HG02973 (cell line): ENCODE measurements around the gene AKAP7.

ENCODE experiments used
- ATAC-seq: cut with Tn5 transposase; IDR thresholded peaks from one replicate; pipeline ENCODE4 v1.9.1; 2021; ENCODE audit warnings: moderate library complexity; ENCODE audit not compliant: unreplicated experiment

Gene AKAP7

DNA sequence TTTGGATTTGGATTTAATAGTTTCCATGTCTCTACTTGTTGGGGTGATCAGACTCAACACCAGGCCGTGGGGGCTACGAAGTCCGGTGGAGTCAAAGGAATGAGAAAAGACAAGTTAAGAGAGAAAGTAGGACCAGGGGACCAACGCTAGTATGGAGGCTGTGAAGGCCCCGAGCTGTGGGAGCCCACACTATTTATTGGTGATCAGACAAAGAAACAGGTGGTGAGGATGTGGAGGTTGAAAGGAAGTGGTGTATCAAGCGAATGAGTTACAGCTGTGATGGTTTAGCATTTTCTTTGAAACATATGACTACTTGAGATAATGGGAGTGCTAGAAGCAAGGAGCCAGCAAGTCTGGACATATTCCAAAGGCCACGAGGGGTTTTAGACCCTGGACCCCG lies 62.4 kb downstream of the AKAP7 start:
- ATAC-seq: no peak

DNA sequence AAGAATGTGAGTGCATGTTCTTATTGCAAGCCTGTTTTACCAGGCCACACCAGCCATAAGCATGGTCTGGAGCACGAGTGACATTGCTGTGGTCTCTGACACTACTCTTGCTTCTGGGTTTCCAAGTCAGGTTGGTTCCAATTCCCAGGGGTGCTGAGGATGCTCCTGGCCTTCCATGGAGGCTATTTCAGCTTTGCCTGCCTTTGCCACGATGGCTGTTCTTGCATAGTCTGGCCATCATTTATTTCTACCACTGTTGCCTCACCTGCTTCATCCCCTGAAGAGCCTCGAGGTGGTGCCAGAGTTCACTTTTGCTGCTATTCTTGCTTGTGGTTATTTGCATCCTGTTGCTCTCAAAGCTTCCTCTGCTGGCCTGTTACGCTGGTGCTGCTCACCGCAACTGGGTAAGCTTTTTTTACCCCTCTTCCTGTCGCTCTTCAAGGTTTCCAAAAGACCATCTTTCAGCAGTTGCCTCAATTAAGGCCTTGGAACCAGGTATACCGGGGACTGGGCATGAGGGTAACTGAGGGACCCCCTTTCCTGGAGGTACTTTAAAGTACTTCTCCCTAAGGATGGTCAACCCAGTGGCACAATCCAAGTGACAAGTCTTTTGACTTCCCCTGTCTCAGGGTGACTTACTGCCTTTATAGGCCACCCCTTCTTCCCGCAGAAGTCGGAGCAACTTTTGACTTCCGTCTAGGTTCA lies 64.5 kb downstream of the AKAP7 start:
- ATAC-seq: peak; percentile 100

DNA sequence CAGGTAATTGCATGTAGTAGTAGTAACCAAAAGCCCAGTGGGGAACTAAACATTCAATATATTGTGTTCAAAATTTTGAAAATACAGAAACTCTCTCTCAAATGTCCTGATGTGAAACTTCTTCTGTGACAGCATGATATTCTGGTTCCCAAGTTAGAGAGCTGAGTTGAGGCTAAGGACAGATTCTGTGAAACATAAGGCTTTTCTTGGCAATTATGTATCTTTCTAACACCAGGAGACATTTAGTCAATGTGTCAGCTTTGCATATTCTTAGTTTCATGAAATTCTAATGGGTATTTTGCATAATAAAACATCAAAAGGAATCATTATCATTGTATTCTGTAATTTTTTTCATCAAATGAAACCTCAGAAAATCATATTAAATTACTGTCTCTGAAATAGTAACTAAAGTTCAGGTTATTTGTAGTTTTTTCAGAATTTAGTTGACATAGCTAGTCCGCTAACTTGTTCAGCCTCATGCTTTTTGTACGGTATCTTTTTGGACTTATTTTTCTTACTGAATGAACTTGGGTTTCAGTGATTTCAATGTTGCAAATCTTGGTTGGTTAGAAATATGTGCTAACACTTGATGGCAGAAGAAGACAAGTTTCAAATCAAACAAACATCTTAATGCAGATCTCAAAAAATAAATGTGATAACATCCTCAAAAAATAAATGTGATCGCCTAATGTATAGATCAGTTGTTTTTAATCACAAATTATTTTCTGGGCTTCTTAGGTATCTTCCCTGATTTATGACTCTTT lies 70.4 kb downstream of the AKAP7 start:
- ATAC-seq: no peak

DNA sequence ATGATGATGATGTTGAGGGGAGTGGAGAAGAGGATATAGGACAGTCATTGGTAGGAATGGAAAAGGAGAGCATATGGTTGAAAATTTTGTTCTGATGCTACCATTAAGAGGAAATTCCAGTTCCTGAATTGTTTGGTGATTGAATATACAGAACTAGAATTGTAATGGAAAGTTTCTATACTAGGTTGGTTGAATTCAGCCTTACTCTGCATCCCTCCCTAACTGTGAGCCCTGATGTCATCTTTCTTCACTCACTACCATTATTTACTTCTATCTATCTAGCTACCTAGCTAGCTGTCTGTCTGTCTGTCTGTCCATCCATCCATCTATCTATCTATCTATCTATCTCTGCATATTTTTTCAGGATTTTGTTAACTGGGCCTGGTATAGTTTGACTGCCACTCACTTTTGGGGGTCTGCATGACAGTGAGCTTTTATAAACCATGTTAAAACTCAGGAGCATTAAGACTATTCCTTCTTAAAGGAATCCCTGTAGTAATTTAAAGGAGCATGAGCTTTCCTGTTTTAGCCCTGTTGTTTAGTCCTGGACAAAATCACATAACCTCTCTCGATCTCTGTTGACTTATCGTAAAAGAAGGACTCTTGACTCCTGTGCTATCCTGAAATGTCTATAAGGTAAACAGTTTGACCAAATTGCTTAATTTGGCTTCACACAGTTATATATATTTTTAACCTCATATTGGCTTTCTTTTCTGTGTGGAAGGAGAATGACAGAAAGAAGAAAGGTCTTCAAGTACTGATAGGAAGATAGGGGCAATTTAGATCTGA lies 71.4 kb downstream of the AKAP7 start:
- ATAC-seq: no peak

DNA sequence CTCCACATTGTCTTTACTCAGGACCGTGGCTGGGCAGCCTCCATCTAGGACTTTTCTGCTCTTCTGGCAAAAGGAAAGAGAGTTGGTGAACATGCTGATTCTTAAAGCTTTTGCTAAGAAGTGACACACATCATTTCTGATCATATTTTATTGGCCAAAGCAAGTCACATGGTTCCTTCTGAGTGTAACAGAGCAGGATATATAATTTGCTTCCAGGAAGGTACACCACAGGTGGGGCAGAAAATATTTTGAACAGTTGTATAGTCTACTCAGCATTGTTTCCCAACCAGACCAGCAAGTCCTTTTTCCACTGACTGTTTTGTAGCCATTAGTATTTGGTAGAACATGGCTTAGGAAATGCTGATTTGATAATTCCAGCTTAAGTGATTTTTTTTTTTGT lies 73.5 kb downstream of the AKAP7 start:
- no peak for ATAC-seq

DNA sequence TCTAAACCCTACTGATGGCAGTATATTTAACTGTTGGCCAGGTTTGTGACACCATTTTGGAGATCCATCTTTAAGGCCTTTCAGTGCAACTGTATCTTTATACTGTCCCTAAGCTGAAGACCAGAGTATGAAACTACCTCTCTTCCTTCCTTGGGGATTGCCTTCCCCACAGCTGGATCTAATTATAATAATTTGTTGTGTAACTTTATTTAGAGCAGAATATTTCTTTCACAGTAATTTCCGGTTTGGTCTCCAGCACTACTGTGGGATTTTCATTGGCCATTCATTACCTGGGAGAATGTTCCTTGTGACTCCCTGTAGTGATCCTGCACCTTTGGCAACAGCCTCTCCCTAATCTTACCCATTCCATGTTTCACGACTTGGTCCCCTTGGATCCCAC lies 75.2 kb downstream of the AKAP7 start:
- no peak for ATAC-seq

DNA sequence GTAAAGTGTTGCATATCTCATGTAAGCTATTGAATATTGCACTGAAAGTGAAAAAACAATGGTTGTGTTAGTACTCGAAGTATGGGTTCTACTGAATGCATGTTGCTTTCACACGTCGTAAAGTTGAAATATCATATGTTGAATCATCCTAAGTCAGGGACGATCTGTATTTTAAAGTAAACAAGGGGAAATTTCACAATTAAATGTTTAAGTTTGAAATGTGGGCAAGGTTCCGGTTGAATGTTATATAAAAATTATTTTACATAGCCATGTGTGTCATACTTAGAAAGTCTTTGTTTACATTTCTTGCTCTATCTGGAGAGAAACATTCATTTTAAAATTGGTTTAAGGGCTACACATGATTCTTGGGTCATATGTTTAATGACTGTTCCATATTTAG lies 76.8 kb downstream of the AKAP7 start:
- no peak for ATAC-seq

DNA sequence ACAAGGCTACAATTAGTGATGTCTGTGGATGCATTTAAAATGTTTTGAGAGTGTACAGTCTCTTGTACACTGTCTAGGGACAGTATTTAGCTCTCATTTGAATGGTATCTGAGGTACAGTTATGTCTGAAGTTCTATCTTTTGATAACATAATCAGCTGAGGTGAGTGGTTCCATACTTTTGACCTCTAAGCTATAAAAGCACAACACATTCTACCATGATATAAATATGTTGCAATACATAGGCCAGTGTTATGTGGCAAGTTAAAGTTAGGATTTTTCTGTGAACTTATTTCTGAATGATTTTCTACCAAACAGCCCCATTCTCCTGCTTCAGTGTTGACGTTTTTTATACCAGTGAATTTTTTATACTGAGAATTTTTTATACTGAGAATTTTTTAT lies 77.6 kb downstream of the AKAP7 start:
- ATAC-seq: no peak

DNA sequence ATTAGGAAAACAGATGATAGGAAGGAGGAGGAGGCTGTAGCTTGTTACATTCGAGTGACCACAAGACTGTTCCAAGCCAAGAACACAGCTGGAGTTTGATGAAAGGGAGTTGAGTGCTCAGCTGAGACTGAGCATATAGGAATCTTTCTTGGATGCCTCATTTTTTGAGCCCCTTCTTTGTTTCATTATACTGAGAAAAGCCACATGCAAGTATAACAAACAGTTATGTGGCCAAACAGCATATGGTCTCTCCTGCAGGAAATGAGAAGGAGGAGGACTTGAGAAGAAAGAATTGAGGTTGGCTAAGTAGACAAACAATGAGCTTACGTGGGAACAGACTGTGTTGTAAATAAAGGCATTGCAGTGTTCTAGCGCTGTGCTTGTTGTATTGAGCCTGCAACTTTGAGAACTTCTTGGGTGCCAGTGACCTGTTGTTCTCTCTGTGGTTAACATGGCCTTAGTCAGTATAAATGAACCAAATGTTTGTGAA lies 78.3 kb downstream of the AKAP7 start:
- no peak for ATAC-seq

DNA sequence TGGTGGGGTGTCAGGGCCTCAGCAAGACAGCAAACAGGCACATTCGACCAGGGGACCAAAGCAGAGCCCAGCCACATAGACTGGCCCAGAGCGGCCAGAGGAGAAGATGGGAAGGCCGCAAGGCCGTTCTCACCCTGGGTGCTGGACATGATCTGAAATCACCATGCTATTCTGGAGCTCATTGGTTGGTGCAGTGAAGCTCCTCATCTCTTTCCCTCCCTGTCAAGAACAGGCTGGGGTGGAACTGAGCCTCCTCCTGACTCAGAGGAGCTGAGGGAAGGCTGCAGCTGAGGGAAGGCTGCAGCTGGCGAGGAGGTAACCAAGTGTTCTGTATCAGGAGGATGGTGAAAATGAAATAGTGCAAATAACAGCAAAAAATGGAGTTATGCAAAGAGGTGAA lies 80.0 kb downstream of the AKAP7 start:
- ATAC-seq: no peak

DNA sequence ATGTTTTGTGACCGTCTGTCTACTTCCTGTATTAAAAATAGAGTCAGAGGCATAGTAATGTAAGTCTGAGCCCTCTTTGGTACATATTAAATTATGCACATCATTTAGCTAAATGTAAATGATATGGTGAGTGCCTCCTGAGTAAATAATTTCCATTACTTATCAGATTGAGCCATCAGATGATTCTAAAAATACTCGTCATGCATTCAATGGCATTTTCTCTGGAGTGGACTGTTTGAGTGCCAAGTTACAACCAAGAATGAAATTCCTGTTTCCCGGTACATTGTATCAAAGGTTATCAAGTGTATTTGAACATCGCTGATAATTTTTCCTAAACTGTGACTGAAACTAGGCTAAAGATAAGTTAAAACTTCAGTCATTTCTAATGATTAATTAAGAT lies 81.0 kb downstream of the AKAP7 start:
- no peak for ATAC-seq

DNA sequence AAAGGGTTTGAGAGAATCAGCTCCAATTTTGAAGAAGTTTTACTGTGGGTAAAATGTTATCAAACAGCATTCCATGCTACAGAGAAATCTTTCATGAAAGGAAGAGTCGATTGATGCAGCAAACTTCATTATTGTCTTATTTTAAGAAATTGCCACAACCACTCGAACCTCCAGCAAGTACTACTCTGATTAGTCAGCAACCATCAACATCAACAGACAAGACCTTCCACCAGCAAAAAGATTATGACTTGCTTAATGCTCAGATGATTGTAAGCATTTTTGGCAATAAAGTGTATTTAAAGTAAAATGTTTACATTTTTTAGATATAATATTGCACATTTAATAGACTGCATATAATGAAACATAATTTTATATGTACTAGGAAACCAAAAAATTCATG lies 87.5 kb downstream of the AKAP7 start:
- no peak for ATAC-seq

DNA sequence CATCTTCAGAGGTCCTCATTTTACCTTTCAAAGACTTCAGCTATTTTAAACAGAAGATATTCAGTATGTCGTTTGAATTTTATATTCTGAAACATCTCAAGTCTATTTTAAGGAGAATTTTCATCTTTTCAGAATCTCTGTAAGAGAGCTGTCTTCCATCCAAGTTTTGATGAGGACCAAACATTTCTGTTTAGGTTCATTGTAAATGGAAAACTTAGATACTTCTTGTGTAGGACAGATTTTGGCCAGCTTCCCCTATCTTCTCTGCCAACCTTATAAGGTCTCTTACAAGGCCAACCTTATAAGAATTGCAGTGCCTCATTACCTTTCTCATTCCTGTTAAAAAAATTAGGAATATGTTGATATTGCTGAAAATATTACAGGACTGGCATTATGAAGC lies 88.1 kb downstream of the AKAP7 start:
- ATAC-seq: no peak

DNA sequence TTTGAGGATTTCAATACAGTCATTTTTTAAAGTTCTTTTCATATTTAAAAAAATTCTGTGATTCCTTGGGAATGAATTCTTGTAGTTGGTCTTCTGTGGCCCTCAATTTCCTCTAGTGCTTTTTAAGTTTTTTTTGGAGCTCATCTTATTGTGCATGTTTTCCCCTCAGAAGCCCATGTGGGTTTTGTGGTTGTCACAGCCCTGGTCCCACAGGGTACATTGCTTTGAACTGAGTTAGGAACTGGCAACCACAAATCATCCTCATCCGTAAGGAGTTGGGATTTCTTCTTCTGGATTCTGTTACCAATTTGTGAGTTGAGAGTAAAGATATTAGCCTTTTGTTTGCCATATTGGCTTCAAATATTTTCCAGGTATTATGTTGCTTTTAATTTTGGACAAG lies 89.9 kb downstream of the AKAP7 start:
- no peak for ATAC-seq

DNA sequence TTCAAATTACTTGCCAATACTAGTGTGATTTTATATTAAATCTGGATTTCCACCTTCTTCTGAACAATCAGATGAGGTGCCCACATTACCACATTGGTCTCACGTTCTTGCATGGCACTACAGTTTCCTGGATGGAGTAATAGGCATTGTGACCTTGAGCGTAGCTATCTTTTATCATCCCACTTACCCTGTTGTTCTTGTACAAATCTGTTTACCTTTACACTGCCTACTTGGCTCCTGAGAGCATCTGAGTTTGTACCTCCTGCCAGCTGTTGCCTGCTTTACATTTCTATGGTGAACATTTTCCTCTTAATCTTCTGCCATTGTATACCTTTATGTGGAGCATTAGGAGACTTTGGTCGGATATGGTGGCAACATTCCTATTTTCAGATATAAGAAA lies 90.7 kb downstream of the AKAP7 start:
- ATAC-seq: no peak

DNA sequence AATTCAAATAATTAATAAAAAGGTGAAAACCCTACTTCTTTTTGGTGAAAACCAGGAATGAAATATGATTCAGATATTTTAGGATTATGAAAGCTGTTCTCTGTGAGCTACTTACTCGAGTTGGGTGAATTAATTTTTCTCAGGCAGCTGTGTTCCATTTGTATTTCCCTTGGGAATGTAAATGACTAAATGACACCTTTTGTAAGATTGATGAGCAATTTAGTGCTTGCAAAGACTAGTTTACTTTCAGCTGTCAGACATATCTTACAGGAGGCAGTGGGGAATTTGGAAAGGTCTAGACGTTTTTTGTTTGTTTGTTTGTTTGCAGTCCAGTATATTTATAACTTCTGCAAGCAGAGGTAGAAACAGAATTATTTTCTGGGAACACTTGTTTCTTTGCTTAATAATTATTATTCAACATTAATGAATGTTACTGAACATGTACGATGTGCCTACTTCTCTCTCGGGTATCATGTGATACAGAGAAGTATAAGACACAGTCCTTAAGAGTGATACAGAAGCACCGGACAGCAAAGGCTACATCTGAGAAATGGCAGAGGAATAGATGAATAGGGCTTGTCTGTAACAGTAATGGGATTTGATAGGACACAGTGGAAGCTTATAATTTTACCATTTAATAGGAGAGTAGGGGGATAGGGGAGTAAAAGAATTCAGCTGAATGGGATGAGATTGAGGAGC lies 91.3 kb downstream of the AKAP7 start:
- ATAC-seq: no peak

DNA sequence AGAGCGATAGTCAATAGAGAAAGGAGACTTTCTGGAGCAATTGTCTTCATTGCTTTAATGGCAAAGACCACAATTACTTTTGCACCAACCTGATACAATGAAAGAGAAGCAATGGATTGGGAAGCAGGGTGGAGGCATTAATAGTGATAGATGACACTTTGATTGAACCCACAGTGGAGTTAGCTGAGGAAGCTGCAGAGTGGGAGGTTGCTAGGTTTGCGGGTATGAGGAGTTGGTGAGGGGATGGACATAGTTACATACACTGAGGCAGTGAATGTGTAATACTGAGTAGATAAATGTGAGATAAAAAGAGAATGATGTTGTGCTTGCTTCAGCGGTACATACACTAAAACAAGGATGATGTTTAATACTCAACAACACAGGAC lies 91.9 kb downstream of the AKAP7 start:
- ATAC-seq: no peak

DNA sequence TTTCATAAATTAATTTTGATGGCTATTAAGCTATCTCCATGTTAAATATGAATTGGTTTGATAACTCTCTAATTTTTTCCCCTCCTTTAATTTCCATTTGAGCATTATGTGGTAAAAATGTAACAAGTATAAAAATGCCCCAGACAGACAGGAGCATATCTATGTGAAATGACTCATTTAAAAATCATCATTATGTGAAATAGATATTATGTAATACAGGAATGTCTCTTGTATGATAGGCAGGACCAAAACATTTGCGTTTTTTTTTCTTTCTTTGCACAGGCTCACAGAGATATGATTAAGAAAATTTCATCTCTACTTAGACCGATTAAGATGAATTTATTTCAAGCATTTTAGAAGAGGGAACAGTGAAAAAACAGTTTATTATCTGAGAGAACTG lies 95.8 kb downstream of the AKAP7 start:
- no peak for ATAC-seq

DNA sequence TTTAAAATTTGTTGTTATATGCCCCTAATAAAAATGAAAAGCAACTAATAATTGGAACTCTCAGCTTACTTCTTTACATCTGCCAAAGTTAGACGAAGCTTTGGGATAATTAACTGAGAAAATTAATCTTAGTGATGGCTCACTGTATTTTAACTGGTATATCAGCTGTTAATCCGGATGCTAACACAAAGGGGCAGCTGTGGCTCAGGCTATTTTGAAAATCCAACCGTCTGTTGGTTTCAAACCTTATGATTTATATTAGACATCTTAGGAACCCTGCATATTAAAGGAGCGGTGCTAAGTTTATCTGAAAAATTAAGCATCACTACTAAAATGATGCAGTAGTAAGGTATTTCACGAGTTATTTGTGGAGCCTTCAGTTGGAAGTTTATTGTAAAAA lies 96.6 kb downstream of the AKAP7 start:
- no peak for ATAC-seq

DNA sequence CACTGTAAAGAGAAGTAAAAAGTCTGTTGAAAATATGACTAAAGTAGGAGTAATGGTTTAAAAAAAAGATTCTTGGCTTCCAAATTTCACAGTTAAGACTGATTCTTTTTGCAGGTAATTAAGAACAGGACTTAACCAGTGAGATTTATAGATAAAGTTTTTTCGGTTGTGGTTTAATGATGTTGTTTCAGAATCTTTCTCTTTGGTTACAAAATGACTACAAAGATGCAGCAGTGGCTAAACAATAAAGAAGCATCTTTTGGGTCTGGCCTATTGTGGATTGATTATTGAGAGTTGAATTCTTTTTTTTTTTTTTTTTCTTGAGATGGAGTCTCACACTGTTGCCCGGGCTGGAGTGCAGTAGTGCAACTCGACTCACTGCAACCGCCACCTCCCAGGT lies 109.7 kb downstream of the AKAP7 start:
- no peak for ATAC-seq

DNA sequence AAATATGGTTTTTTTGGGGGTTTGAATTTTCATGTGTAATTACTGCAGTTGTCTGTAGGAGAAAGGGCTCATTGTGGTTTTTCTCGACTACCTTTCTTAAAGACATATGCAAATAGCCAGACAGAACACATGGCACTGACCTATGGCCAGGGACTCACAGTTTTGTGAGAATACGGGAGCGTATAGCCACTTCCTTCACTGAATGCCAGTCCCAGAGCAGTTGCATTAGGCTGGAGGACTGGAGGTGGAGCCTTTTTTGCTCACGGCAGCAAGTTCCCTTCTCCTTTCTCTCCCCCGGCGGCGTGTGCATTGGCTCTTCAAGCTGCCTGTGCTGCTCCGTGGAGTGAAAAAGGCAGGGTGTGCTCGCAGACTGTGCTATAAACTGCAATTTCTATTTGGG lies 114.9 kb downstream of the AKAP7 start:
- peak; percentile 66 for ATAC-seq
